HFF-Myc (cell line): ENCODE results near the gene ZFYVE27.
A peak's percentile ranks its signal among the peaks of the same experiment; 100 is the strongest.

ENCODE experiments used
- DNase-seq: peaks from one replicate; pipeline ENCODE4 v3.0.0-alpha.2; 2011; ENCODE audit warnings: low read depth; ENCODE audit errors: extremely low read depth
- H3K4me3 ChIP-seq: replicated peaks from 2 replicates; pipeline ENCODE4 v1.5.1; 2011; ENCODE audit warnings: low read depth, mild to moderate bottlenecking, control low read depth, low read length
- CTCF ChIP-seq: IDR thresholded peaks from 2 replicates; pipeline ENCODE4 v1.5.1; 2012; ENCODE audit warnings: mild to moderate bottlenecking, low read depth, low read length, control low read depth; ENCODE audit errors: missing control alignments

The ZFYVE27 gene

GRCh38 chr10:97736403-97736901, 476 bp upstream of the ZFYVE27 start:
- no peak for DNase-seq
- peak overlapping the region; percentile 96 for H3K4me3 ChIP-seq
- no peak for TF ChIP-seq CTCF

GRCh38 chr10:97737770-97738265, 890 bp downstream of the ZFYVE27 start:
- no peak for TF ChIP-seq CTCF
- no peak for DNase-seq

GRCh38 chr10:97738616-97739015, 1.7 kb downstream of the ZFYVE27 start:
- TF ChIP-seq CTCF = no peak
- no peak for DNase-seq
- peak overlapping the region; percentile 96 for H3K4me3 ChIP-seq

More at GRCh38 chr10:97737770-97738265, 890 bp downstream of the ZFYVE27 start:
- H3K4me3 ChIP-seq = peak overlapping the region; percentile 96

- TF ChIP-seq CTCF = no peak
- no peak for DNase-seq
- H3K4me3 ChIP-seq = no peak overlapping the region
Measured at GRCh38 chr10:97740613-97741012, 3.7 kb downstream of the ZFYVE27 start.

- no peak overlapping the region for H3K4me3 ChIP-seq
Measured at GRCh38 chr10:97743169-97743943, 6.4 kb downstream of the ZFYVE27 start.

GRCh38 chr10:97744405-97745035, 7.6 kb downstream of the ZFYVE27 start:
- no peak overlapping the region for H3K4me3 ChIP-seq
- no peak for TF ChIP-seq CTCF
- DNase-seq = no peak

More at GRCh38 chr10:97743169-97743943, 6.4 kb downstream of the ZFYVE27 start:
- DNase-seq = no peak
- TF ChIP-seq CTCF = no peak
